SK-N-SH (cell line): Measurements from ENCODE around the gene CHD5. TPM values are rescaled to one million over a fixed set of nuclear protein-coding genes. Genes with fewer than 3 reads are reported as not detected.

Experiments
- CTCF ChIA-PET: fragments of 300-600, 350-600 bp; formaldehyde crosslinking; extraction: SDS; loops from one replicate; lab custom pipeline; 2021; lab: Yijun Ruan, JAX
- POLR2A ChIA-PET: fragments of 350-600 bp; sonication (Branson Sonifier 250); formaldehyde crosslinking; extraction: SDS; loops from one replicate; lab custom pipeline; 2020; ENCODE audit warnings: antibody characterized with exemption, inconsistent platforms; lab: Yijun Ruan, JAX
- DNase-seq: peaks from one replicate; pipeline ENCODE4 v3.0.0; 2012
- H2AFZ ChIP-seq: fragments of 200-600 bp; sonication (generic); 2 replicates; pipeline ENCODE4 v1.8.1; 2016; ENCODE audit warnings: antibody characterized with exemption, mild to moderate bottlenecking, low read depth
- H3F3A ChIP-seq: fragments of 200-600 bp; sonication (generic); replicated peaks from 2 replicates; pipeline ENCODE3; 2016; ENCODE audit warnings: antibody characterized with exemption, mild to moderate bottlenecking; ENCODE audit not compliant: insufficient read depth
- H3K27ac ChIP-seq, 2 experiments: fragments of 200-500 bp in 1 of 2; fragments of 200-600 bp in 1 of 2; sonication (Bioruptor generic) in 1 of 2; sonication (generic), shearing (Covaris generic) in 1 of 2; 2 replicates each; pipeline versions ENCODE4 v1.5.1 to v1.6.1; 2014 to 2016; ENCODE audit warnings: low read depth in 2 of 2, inconsistent platforms in 1 of 2, low read length in 1 of 2, mild to moderate bottlenecking in 1 of 2, mixed read lengths in 1 of 2
- H3K27me3 ChIP-seq: fragments of 200-600 bp; sonication (generic), shearing (Covaris generic); 2 replicates; pipeline ENCODE4 v1.6.1; 2016; ENCODE audit warnings: mixed run types; ENCODE audit not compliant: insufficient read depth
- H3K36me3 ChIP-seq, 2 experiments: fragments of 200-500 bp in 1 of 2; fragments of 200-600 bp in 1 of 2; sonication (Bioruptor generic) in 1 of 2; sonication (generic) in 1 of 2; replicated peaks in 1 of 2; 2 replicates each; pipeline versions ENCODE3 to v1.5.1; 2014 to 2016; ENCODE audit warnings: low read length in 1 of 2, mild to moderate bottlenecking in 1 of 2; ENCODE audit not compliant: insufficient read depth in 2 of 2, control insufficient read depth in 1 of 2
- H3K4me1 ChIP-seq, 2 experiments: fragments of 200-500 bp in 1 of 2; fragments of 200-600 bp in 1 of 2; sonication (Bioruptor generic) in 1 of 2; sonication (generic), shearing (Covaris generic) in 1 of 2; 2 replicates each; pipeline versions ENCODE4 v1.5.1 to v1.6.1; 2014 to 2016; ENCODE audit warnings: low read depth in 1 of 2, low read length in 1 of 2, mixed run types in 1 of 2; ENCODE audit not compliant: insufficient read depth in 2 of 2, control insufficient read depth in 1 of 2
- H3K4me2 ChIP-seq: fragments of 200-600 bp; sonication (generic), shearing (Covaris generic); 2 replicates; pipeline ENCODE4 v1.6.1; 2017; ENCODE audit warnings: mixed run types
- H3K4me3 ChIP-seq, 2 experiments: fragments of 200-500 bp in 1 of 2; fragments of 200-600 bp in 1 of 2; sonication (Bioruptor generic) in 1 of 2; sonication (generic), shearing (Covaris generic) in 1 of 2; 2 replicates each; pipeline versions ENCODE4 v1.5.1 to v1.8.1; 2014 to 2016; ENCODE audit warnings: low read depth in 2 of 2, inconsistent platforms in 1 of 2, low read length in 1 of 2, mild to moderate bottlenecking in 1 of 2, mixed read lengths in 1 of 2, moderate library complexity in 1 of 2
- H3K79me2 ChIP-seq: fragments of 200-600 bp; sonication (generic); 2 replicates; pipeline ENCODE4 v1.8.1; 2017; ENCODE audit warnings: mild to moderate bottlenecking; ENCODE audit not compliant: insufficient read depth
- H3K9ac ChIP-seq: fragments of 200-600 bp; sonication (generic); 2 replicates; pipeline ENCODE4 v1.6.1; 2017; ENCODE audit warnings: mixed run types
- H3K9me2 ChIP-seq: fragments of 200-600 bp; sonication (generic); 2 replicates; pipeline ENCODE4 v1.6.1; 2017; ENCODE audit warnings: mixed run types
- H3K9me3 ChIP-seq: fragments of 200-600 bp; sonication (generic); 2 replicates; pipeline ENCODE4 v1.6.1; 2017; ENCODE audit warnings: mixed run types, mild to moderate bottlenecking, moderate library complexity
- H4K20me1 ChIP-seq: fragments of 200-600 bp; sonication (generic); 2 replicates; pipeline ENCODE4 v1.6.1; 2017; ENCODE audit warnings: mild to moderate bottlenecking, mixed run types; ENCODE audit not compliant: insufficient read depth
- CHD2 ChIP-seq: fragments of 150-350 bp; IDR thresholded peaks from 2 replicates; pipeline ENCODE4 v1.6.1; 2018; ENCODE audit warnings: low read length; ENCODE audit not compliant: partially characterized antibody
- ELF1 ChIP-seq: IDR thresholded peaks from 2 replicates; pipeline ENCODE4 v1.4.0; 2012
- EZH2phosphoT487 ChIP-seq: fragments of 200-600 bp; sonication (generic); IDR thresholded peaks from 2 replicates; pipeline ENCODE4 v1.6.1; 2017; ENCODE audit warnings: low read depth, mixed run types, mild to moderate bottlenecking, antibody characterized with exemption, moderate library complexity, borderline replicate concordance
- FOSL2 ChIP-seq: IDR thresholded peaks from 2 replicates; pipeline ENCODE4 v1.4.0; 2012; ENCODE audit warnings: low read depth, mild to moderate bottlenecking, moderate library complexity, borderline replicate concordance
- FOXJ3 ChIP-seq: sonication (generic); formaldehyde crosslinking; IDR thresholded peaks from 2 replicates; pipeline ENCODE4 v1.5.1; 2020; ENCODE audit warnings: mild to moderate bottlenecking, missing genetic modification reagents
- GATA2 ChIP-seq: sonication (generic); formaldehyde crosslinking; IDR thresholded peaks from 2 replicates; pipeline ENCODE4 v1.5.0; 2020; ENCODE audit warnings: mild to moderate bottlenecking, missing genetic modification reagents
- MEF2A ChIP-seq: IDR thresholded peaks from 2 replicates; pipeline ENCODE4 v1.4.0; 2012; ENCODE audit warnings: low read depth, borderline replicate concordance
- MXI1 ChIP-seq: IDR thresholded peaks from 2 replicates; pipeline ENCODE4 v1.6.1; 2012; ENCODE audit warnings: mild to moderate bottlenecking, low read depth, low read length, improper control_type of control experiment
- TAF1 ChIP-seq: IDR thresholded peaks from 2 replicates; pipeline ENCODE4 v1.6.1; 2012; ENCODE audit warnings: low read depth, mild to moderate bottlenecking, low read length, moderate library complexity, borderline replicate concordance
- WGBS: methylation state at CpG from one replicate; pipeline ENCODE4 v1.1.6; 2017; ENCODE audit warnings: low lambda C conversion rate; 5-methylcytosine and 5-hydroxymethylcytosine counted together
- polyA plus RNA-seq, 3 experiments: library from polyadenylated mRNA; depleted of rRNA; stranded (reverse); fragments of >200 nt; gene quantifications; 2 replicates each; pipeline ENCODE4 v1.2.3, GENCODE V29; 2012
- TF ChIP-seq, protein P1 (sequence below): fragments of 200-600 bp; sonication (generic); IDR thresholded peaks from 2 replicates; pipeline ENCODE4 v1.6.1; 2017; ENCODE audit warnings: antibody characterized with exemption, mild to moderate bottlenecking, moderate library complexity
- TF ChIP-seq, protein P2 (sequence below): fragments of 150-350 bp; IDR thresholded peaks from 2 replicates; pipeline ENCODE4 v1.6.1; 2017; ENCODE audit warnings: antibody characterized with exemption, low read length, low read depth, borderline replicate concordance
- TF ChIP-seq, protein P3 (sequence below): fragments of 150-350 bp; IDR thresholded peaks from 2 replicates; pipeline ENCODE4 v1.6.1; 2016; ENCODE audit warnings: mild to moderate bottlenecking, low read depth, low read length
- TF ChIP-seq, protein P4 (sequence below): IDR thresholded peaks from 2 replicates; pipeline ENCODE4 v1.4.0; 2012; ENCODE audit warnings: low read depth

The CHD5 gene
- polyA plus RNA-seq, 1 of the 3 experiments (the other 2 are of a cell fraction) = 0.26 TPM

DNA sequence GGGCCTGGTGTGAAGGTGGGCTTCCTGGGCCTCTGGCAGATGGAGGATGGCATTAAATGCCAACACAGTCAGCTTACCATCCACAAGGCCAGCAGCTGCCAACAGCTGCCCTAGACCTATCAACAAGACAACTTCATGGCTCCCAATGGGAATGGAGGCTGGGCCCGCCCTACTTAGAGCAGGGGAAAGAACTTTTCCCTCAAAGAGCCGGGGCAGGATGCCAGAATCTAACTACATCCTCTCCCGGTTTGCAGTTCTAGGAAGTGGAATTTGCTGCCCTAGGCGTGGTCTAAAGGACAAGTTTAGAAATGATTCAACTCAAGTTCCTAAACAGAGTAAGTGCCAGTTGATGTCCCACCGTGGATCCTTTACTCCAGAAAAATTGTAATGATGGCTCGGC, 42.5 kb upstream of the CHD5 start:
- H4K20me1 ChIP-seq = no peaks in the 10 kb centered on the region
- TF ChIP-seq, protein P1, sequence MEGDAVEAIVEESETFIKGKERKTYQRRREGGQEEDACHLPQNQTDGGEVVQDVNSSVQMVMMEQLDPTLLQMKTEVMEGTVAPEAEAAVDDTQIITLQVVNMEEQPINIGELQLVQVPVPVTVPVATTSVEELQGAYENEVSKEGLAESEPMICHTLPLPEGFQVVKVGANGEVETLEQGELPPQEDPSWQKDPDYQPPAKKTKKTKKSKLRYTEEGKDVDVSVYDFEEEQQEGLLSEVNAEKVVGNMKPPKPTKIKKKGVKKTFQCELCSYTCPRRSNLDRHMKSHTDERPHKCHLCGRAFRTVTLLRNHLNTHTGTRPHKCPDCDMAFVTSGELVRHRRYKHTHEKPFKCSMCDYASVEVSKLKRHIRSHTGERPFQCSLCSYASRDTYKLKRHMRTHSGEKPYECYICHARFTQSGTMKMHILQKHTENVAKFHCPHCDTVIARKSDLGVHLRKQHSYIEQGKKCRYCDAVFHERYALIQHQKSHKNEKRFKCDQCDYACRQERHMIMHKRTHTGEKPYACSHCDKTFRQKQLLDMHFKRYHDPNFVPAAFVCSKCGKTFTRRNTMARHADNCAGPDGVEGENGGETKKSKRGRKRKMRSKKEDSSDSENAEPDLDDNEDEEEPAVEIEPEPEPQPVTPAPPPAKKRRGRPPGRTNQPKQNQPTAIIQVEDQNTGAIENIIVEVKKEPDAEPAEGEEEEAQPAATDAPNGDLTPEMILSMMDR = no peak
- TF ChIP-seq CHD2 (no peak), GATA2 (no peak), MXI1 (no peak), FOSL2 (no peak), TAF1 (no peak), FOXJ3 (no peak), EZH2phosphoT487 (no peak), MEF2A (no peak), ELF1 (no peak)
- TF ChIP-seq, protein P2, sequence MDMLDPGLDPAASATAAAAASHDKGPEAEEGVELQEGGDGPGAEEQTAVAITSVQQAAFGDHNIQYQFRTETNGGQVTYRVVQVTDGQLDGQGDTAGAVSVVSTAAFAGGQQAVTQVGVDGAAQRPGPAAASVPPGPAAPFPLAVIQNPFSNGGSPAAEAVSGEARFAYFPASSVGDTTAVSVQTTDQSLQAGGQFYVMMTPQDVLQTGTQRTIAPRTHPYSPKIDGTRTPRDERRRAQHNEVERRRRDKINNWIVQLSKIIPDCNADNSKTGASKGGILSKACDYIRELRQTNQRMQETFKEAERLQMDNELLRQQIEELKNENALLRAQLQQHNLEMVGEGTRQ = no peak
- TF ChIP-seq, protein P3, sequence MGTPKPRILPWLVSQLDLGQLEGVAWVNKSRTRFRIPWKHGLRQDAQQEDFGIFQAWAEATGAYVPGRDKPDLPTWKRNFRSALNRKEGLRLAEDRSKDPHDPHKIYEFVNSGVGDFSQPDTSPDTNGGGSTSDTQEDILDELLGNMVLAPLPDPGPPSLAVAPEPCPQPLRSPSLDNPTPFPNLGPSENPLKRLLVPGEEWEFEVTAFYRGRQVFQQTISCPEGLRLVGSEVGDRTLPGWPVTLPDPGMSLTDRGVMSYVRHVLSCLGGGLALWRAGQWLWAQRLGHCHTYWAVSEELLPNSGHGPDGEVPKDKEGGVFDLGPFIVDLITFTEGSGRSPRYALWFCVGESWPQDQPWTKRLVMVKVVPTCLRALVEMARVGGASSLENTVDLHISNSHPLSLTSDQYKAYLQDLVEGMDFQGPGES = no peak
- TF ChIP-seq, protein P4, sequence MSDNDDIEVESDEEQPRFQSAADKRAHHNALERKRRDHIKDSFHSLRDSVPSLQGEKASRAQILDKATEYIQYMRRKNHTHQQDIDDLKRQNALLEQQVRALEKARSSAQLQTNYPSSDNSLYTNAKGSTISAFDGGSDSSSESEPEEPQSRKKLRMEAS = no peak
- CTCF ChIA-PET = interaction anchor here (0.9 to 1.4 kb wide), 4 partner anchors 13 to 263 kb away, joined by 3 to 7 read pairs (median 4); no protein-coding TSS in a partner anchor
- H3K4me2 ChIP-seq = no peak overlapping the region
- peaks cover 6 to 41% of the 10 kb centered on the region in 2 experiments for H3K36me3 ChIP-seq
- H3K4me1 ChIP-seq = no peaks in the 10 kb centered on the region
- no peak overlapping the region for H2AFZ ChIP-seq
- no peaks in the 10 kb centered on the region for H3F3A ChIP-seq
- H3K9ac ChIP-seq = no peak overlapping the region
- no peaks in the 10 kb centered on the region for H3K9me3 ChIP-seq
- no peak for DNase-seq
- peaks cover 3% of the 10 kb centered on the region; the same call in 1 of the 2 replicates for H3K79me2 ChIP-seq
- no peak overlapping the region for H3K4me3 ChIP-seq
- WGBS = 94% methylated on average over 6 of the region's 6 CpGs
- POLR2A ChIA-PET = no interaction called here
- no peaks in the 10 kb centered on the region for H3K27me3 ChIP-seq
- no peaks in the 10 kb centered on the region for H3K9me2 ChIP-seq
- no peak overlapping the region for H3K27ac ChIP-seq
